GM10266 (cell line): ENCODE measurements around the gene IFITM10.

Source experiments
- DNase-seq: peaks from one replicate; pipeline ENCODE4 v3.0.0; 2012; ENCODE audit errors: extremely low spot score
- CTCF ChIP-seq: IDR thresholded peaks from 2 replicates; pipeline ENCODE4 v1.5.1; 2012; ENCODE audit warnings: mild to moderate bottlenecking, low read depth; ENCODE audit not compliant: control insufficient read depth, insufficient read depth; ENCODE audit errors: missing control alignments

The IFITM10 gene

GRCh38 chr11:1780700-1781592 lies 30.6 kb upstream of the IFITM10 start:
- TF ChIP-seq CTCF: no peak
- DNase-seq: no peak

GRCh38 chr11:1779806-1780699 lies 29.7 kb upstream of the IFITM10 start:
- no peak for DNase-seq
- no peak for TF ChIP-seq CTCF

- DNase-seq: no peak
- TF ChIP-seq CTCF: no peak
Observed at GRCh38 chr11:1779034-1779805, 28.8 kb upstream of the IFITM10 start.

- no peak for TF ChIP-seq CTCF
- no peak for DNase-seq
Observed at GRCh38 chr11:1778141-1778911, 27.9 kb upstream of the IFITM10 start.

GRCh38 chr11:1777737-1778136 lies 27.3 kb upstream of the IFITM10 start:
- no peak for TF ChIP-seq CTCF
- DNase-seq: no peak

GRCh38 chr11:1776944-1777715 lies 26.7 kb upstream of the IFITM10 start:
- TF ChIP-seq CTCF: no peak
- no peak for DNase-seq
